ENCODE data around the gene ATAD1. TPM values are rescaled to one million over a fixed set of nuclear protein-coding genes. Genes with fewer than 3 reads are reported as not detected.

ATAD1 gene
- total RNA-seq, 1 donor from 2014 or later: 45.9 TPM

- intact Hi-C loops (cut with DNase I): no loop called here
- Histone ChIP-seq H3K27me3 (no peaks in the 10 kb centered on the region), H3K27ac (peak within 1 kb of the TSS; percentile 94), H3K4me1 (peaks cover 15% of the 10 kb centered on the region), H3K9me3 (no peaks in the 10 kb centered on the region), H3K4me3 (peak within 1 kb of the TSS; percentile 81), H3K36me3 (no peaks in the 10 kb centered on the region)
- TF ChIP-seq CTCF (IDR thresholded peaks at IDR 0.05): no peak
- peak; percentile 85 for ATAC-seq
- peak; percentile 96 for DNase-seq
These were observed 45.3 kb upstream of the ATAD1 start, which contains the start of the genes KLLN and PTEN for GRCh38 chr10:87863053-87863943. TSS of gene KLLN (minus strand) at chr10:87863533. CDS start at chr10:87862487, 1,046 bp downstream. TSS of gene PTEN (plus strand) at chr10:87863625. CDS start at chr10:87864470, 845 bp downstream.

- H3K9me3 ChIP-seq: no peaks in the 10 kb centered on the region
- DNase-seq (no peak), ATAC-seq (peak; percentile 0)
- no peaks in the 10 kb centered on the region for H3K36me3 ChIP-seq
- no peaks in the 10 kb centered on the region for H3K27me3 ChIP-seq
- peak overlapping the region; percentile 94 for H3K27ac ChIP-seq
- TF ChIP-seq CTCF (IDR thresholded peaks at IDR 0.05): no peak
- peak overlapping the region; percentile 81 for H3K4me3 ChIP-seq
- intact Hi-C loops (cut with DNase I): no loop called here
- H3K4me1 ChIP-seq: peaks cover 13% of the 10 kb centered on the region
These were observed 44.6 kb upstream of the ATAD1 start for GRCh38 chr10:87862679-87863052.

- Histone ChIP-seq H3K4me3 (peak overlapping the region; percentile 81), H3K27me3 (no peaks in the 10 kb centered on the region), H3K27ac (peak overlapping the region; percentile 94), H3K4me1 (peaks cover 13% of the 10 kb centered on the region), H3K36me3 (no peaks in the 10 kb centered on the region), H3K9me3 (no peaks in the 10 kb centered on the region)
- no peak for TF ChIP-seq CTCF (IDR thresholded peaks at IDR 0.05)
- intact Hi-C loops (cut with DNase I): no loop called here
- DNase-seq (peak; percentile 99), ATAC-seq (peak; percentile 91)
These were observed 44.1 kb upstream of the ATAD1 start for GRCh38 chr10:87861953-87862678.

- Histone ChIP-seq H3K9me3 (no peaks in the 10 kb centered on the region), H3K36me3 (no peaks in the 10 kb centered on the region), H3K27ac (peak overlapping the region; percentile 94), H3K4me3 (peak overlapping the region; percentile 81), H3K4me1 (peaks cover 13% of the 10 kb centered on the region), H3K27me3 (no peaks in the 10 kb centered on the region)
- ATAC-seq: peak; percentile 42
- TF ChIP-seq CTCF (IDR thresholded peaks at IDR 0.05): peak; percentile 17
- DNase-seq: peak; percentile 88
- intact Hi-C loops (cut with DNase I): no loop called here
These were observed 43.5 kb upstream of the ATAD1 start for GRCh38 chr10:87861566-87861952.

- H3K4me1 ChIP-seq: peaks cover 13% of the 10 kb centered on the region
- DNase-seq (no peak), ATAC-seq (no peak)
- no peaks in the 10 kb centered on the region for H3K36me3 ChIP-seq
- H3K27me3 ChIP-seq: no peaks in the 10 kb centered on the region
- intact Hi-C loops (cut with DNase I): no loop called here
- no peak for TF ChIP-seq CTCF (IDR thresholded peaks at IDR 0.05)
- peak overlapping the region; percentile 94 for H3K27ac ChIP-seq
- no peaks in the 10 kb centered on the region for H3K9me3 ChIP-seq
- peak overlapping the region; percentile 81 for H3K4me3 ChIP-seq
These were observed 42.9 kb upstream of the ATAD1 start for GRCh38 chr10:87860816-87861403.
